ENCODE data around the gene SUMO3.

GRCh38 chr21:44834231-44834950 is 16.5 kb upstream of the SUMO3 start:
- TF ChIP-seq POLR2A (IDR thresholded peaks at IDR 0.05) (no peak), EP300 (IDR thresholded peaks at IDR 0.05) (no peak), POLR2AphosphoS5 (IDR thresholded peaks at IDR 0.05) (no peak)
- TF ChIP-seq, protein P1, sequence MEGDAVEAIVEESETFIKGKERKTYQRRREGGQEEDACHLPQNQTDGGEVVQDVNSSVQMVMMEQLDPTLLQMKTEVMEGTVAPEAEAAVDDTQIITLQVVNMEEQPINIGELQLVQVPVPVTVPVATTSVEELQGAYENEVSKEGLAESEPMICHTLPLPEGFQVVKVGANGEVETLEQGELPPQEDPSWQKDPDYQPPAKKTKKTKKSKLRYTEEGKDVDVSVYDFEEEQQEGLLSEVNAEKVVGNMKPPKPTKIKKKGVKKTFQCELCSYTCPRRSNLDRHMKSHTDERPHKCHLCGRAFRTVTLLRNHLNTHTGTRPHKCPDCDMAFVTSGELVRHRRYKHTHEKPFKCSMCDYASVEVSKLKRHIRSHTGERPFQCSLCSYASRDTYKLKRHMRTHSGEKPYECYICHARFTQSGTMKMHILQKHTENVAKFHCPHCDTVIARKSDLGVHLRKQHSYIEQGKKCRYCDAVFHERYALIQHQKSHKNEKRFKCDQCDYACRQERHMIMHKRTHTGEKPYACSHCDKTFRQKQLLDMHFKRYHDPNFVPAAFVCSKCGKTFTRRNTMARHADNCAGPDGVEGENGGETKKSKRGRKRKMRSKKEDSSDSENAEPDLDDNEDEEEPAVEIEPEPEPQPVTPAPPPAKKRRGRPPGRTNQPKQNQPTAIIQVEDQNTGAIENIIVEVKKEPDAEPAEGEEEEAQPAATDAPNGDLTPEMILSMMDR (IDR thresholded peaks at IDR 0.05): no peak
